ENCODE measurements around the gene CHST10. TPM values are rescaled to one million over a fixed set of nuclear protein-coding genes. Genes with fewer than 3 reads are reported as not detected.

Gene CHST10
- total RNA-seq, 4 donors from 2014 or later: 0.95 to 6.6 (median 2.8) TPM

DNA sequence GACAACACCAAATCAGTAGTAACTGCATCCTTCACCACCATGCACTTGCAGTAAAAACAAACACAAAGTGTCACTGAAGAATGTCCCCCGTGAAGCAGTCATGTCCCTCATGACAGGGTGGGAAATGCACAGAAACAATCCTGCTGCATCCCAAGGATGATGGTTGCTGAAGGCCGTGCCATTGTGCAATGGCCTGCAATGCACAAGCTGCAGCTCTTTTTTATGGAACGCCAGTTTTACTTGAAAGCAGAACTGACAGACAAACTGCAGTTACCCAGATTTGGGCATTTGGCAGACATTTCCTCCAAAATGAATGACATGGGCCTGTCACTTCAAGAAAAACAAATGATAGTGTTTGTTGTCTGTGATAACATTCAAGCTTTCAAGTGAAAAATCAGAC lies 2.4 kb upstream of the CHST10 start:
- Histone ChIP-seq H3K27ac (no peak overlapping the region), H3K9me3 (no peaks in the 10 kb centered on the region), H3K36me3 (no peaks in the 10 kb centered on the region), H3K4me3 (no peak overlapping the region), H3K4me1 (peaks cover 0 to 4% (median 2%) of the 10 kb centered on the region in 4 donors), H3K27me3 (no peaks in the 10 kb centered on the region)
- DNase-seq: no peak
- TF ChIP-seq, protein P1, sequence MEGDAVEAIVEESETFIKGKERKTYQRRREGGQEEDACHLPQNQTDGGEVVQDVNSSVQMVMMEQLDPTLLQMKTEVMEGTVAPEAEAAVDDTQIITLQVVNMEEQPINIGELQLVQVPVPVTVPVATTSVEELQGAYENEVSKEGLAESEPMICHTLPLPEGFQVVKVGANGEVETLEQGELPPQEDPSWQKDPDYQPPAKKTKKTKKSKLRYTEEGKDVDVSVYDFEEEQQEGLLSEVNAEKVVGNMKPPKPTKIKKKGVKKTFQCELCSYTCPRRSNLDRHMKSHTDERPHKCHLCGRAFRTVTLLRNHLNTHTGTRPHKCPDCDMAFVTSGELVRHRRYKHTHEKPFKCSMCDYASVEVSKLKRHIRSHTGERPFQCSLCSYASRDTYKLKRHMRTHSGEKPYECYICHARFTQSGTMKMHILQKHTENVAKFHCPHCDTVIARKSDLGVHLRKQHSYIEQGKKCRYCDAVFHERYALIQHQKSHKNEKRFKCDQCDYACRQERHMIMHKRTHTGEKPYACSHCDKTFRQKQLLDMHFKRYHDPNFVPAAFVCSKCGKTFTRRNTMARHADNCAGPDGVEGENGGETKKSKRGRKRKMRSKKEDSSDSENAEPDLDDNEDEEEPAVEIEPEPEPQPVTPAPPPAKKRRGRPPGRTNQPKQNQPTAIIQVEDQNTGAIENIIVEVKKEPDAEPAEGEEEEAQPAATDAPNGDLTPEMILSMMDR (IDR thresholded peaks at IDR 0.05): no peak
- TF ChIP-seq POLR2A (IDR thresholded peaks at IDR 0.05): no peak

DNA sequence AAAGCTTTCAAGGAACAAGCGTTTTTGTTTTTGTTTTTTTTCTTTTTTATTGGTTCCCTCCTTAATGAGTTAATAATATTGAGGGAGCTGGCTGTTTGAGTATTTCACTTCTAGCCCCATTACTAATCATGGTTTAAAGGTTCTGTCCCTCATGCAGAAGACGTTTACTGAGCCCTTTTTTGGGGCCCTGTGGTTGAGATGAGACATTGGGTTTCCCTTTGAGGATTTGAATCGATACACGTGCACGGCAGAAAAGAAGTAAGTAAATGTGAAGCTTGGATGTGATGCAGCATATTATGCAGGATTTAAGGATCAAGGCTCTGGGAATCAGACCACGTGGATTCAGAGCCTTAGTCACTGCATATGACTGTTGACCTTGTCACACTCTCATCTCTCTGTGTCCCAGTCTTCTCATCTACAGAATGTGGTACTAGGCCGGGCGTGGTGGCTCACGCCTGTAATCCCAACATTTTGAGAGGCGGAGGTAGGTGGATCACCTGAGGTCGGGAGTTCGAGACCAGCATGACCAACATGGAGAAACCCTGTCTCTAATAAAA lies 1.0 kb upstream of the CHST10 start:
- Histone ChIP-seq H3K27me3 (no peaks in the 10 kb centered on the region), H3K4me1 (peaks cover 0 to 4% (median 2%) of the 10 kb centered on the region in 4 donors), H3K27ac (no peak overlapping the region), H3K4me3 (no peak overlapping the region), H3K9me3 (no peaks in the 10 kb centered on the region), H3K36me3 (no peaks in the 10 kb centered on the region)
- no peak for TF ChIP-seq POLR2A (IDR thresholded peaks at IDR 0.05)
- TF ChIP-seq, protein P1 (IDR thresholded peaks at IDR 0.05): no peak
- no peak for DNase-seq

DNA sequence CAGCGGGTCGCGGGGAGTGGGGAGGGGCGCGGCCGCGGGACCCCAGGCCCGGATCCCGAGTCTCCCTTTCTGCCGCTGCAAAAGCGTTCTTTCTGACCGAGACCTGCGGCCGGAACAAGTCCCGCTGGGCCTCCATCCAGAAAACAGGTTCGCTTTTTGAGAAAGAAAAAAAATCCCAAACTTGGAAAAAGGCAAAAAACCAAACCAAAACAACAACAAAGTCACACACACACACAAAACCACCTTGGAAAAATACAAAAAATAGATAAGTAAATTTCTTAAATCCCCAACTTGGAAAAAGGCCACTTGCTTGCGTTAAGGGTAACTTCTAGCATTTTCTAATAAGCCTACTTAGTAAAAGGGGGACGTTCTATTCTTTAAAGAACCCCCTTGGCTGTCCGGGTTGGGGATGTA lies 250 bp upstream of the CHST10 start:
- no peak for DNase-seq
- Histone ChIP-seq H3K4me3 (peak overlapping the region; percentile 54 to 83 (median 72)), H3K9me3 (no peaks in the 10 kb centered on the region), H3K27ac (peak overlapping the region; percentile 20 to 75 (median 69)), H3K4me1 (peaks cover 0 to 4% (median 2%) of the 10 kb centered on the region in 4 donors), H3K27me3 (no peaks in the 10 kb centered on the region), H3K36me3 (no peaks in the 10 kb centered on the region)
- TF ChIP-seq, protein P1 (IDR thresholded peaks at IDR 0.05): no peak
- TF ChIP-seq POLR2A (IDR thresholded peaks at IDR 0.05): no peak

DNA sequence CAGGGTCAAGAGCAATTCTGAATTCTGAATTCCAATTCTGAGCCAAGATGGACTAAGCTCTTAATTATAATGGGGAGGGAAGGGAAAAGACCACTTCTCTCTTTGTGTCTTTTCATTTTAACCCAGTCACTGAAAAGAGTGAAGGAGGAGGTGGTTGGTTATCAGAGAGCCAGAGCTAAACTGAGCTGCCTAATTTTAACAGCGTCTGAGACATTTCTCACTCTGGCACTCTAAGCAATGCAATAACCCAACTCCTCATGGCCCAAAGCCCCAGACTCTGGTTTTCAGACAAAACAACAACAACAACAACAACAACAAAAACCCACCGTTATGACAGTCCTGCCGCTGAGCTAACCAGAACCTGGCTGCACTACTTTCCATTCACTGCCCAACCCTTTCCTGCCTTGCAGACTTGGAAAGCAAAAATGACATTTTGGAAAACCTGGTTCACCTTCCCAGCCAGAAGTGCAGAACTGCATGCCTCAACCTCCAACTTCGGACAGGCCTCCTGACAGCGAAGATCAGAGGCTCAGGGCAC lies 1.0 kb downstream of the CHST10 start:
- H3K27ac ChIP-seq: peak overlapping the region in 1 of 4 donors; percentile 75
- TF ChIP-seq, protein P1 (IDR thresholded peaks at IDR 0.05): no peak
- no peak for TF ChIP-seq POLR2A (IDR thresholded peaks at IDR 0.05)
- H3K4me1 ChIP-seq: peaks cover 0 to 4% (median 2%) of the 10 kb centered on the region in 4 donors
- no peak for DNase-seq
- H3K4me3 ChIP-seq: peak overlapping the region; percentile 54 to 83 (median 72)
- no peaks in the 10 kb centered on the region for H3K9me3 ChIP-seq
- no peaks in the 10 kb centered on the region for H3K27me3 ChIP-seq
- no peaks in the 10 kb centered on the region for H3K36me3 ChIP-seq

DNA sequence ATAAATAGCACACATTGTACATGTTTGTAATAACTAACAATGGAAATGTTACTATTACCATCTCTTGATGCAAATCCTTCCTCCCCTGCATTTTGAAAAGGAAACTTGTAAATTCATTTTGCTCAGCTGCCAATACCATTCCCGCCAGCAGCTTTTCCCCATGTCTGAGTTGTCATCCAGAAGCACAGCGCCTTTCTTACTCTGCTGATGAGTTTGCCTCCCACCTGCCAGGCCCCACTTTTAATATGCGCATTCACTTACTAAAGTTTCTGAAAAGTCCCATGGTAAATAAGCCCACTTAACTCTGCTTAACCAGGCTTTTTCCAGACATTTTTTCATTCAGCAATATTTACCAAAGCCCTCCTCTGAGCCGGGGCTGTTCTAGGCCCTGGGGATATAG lies 3.9 kb downstream of the CHST10 start:
- no peak overlapping the region for H3K4me3 ChIP-seq

More for the DNA sequence above, 3.9 kb downstream of the CHST10 start:
- TF ChIP-seq, protein P1 (IDR thresholded peaks at IDR 0.05): no peak
- TF ChIP-seq POLR2A (IDR thresholded peaks at IDR 0.05): no peak
- H3K36me3 ChIP-seq: no peaks in the 10 kb centered on the region
- no peaks in the 10 kb centered on the region for H3K9me3 ChIP-seq
- H3K27ac ChIP-seq: no peak overlapping the region
- no peak for DNase-seq
- H3K27me3 ChIP-seq: no peaks in the 10 kb centered on the region
- H3K4me1 ChIP-seq: peaks cover 0 to 4% (median 2%) of the 10 kb centered on the region in 4 donors
